Fibroblast of skin of left quadriceps (primary cell): Measurements from ENCODE around the gene RARRES2.

Source experiments
- DNase-seq, 2 experiments: peaks; one replicate each; pipeline ENCODE4 v3.0.0-alpha.2; 2013; ENCODE audit warnings: low read depth in 2 of 2

RARRES2 gene

GRCh38 chr7:150337659-150338081 is 3.8 kb downstream of the RARRES2 start:
- DNase-seq = no peak

- DNase-seq = no peak
These were observed 4.2 kb downstream of the RARRES2 start for GRCh38 chr7:150337179-150337578.

- DNase-seq = no peak
These were observed 4.7 kb downstream of the RARRES2 start for GRCh38 chr7:150336746-150337145.

- no peak for DNase-seq
These were observed 5.7 kb downstream of the RARRES2 start for GRCh38 chr7:150335774-150336112.

- DNase-seq = peak; percentile 56 to 58
These were observed 6.2 kb downstream of the RARRES2 start for GRCh38 chr7:150335108-150335773.

GRCh38 chr7:150334108-150334507 is 7.3 kb downstream of the RARRES2 start:
- no peak for DNase-seq

- DNase-seq = no peak
These were observed 7.8 kb downstream of the RARRES2 start for GRCh38 chr7:150333659-150334058.

GRCh38 chr7:150332852-150333635 is 8.4 kb downstream of the RARRES2 start:
- DNase-seq = no peak

GRCh38 chr7:150330211-150330885 is 11.1 kb downstream of the RARRES2 start:
- DNase-seq = no peak

GRCh38 chr7:150329331-150330120 is 11.9 kb downstream of the RARRES2 start:
- DNase-seq = no peak

GRCh38 chr7:150327308-150327707 is 14.1 kb downstream of the RARRES2 start:
- DNase-seq = no peak

GRCh38 chr7:150326657-150327268 is 14.7 kb downstream of the RARRES2 start:
- no peak for DNase-seq

GRCh38 chr7:150325901-150326300 is 15.5 kb downstream of the RARRES2 start:
- no peak for DNase-seq

GRCh38 chr7:150325110-150325611 is 16.3 kb downstream of the RARRES2 start:
- no peak for DNase-seq

GRCh38 chr7:150324373-150324961 is 17.0 kb downstream of the RARRES2 start:
- no peak for DNase-seq

GRCh38 chr7:150323682-150324372 is 17.6 kb downstream of the RARRES2 start:
- DNase-seq = no peak

GRCh38 chr7:150322833-150323681 is 18.4 kb downstream of the RARRES2 start, which contains the start of the genes ACTR3C and LRRC61:
Gene ACTR3C (minus strand): TSS chr7:150323545. CDS start chr7:150295296, 28,249 bp downstream.
Gene LRRC61 (plus strand): TSS chr7:150323355. CDS start chr7:150336862, 13,507 bp downstream.
- DNase-seq = no peak

GRCh38 chr7:150322114-150322832 is 19.2 kb downstream of the RARRES2 start:
- DNase-seq = no peak

- DNase-seq = no peak
These were observed 19.7 kb downstream of the RARRES2 start for GRCh38 chr7:150321788-150322113.
